Measurements from ENCODE around the gene MED25. TPM values are rescaled to one million over a fixed set of nuclear protein-coding genes. Genes with fewer than 3 reads are reported as not detected.
A peak's percentile ranks its signal among the peaks of the same experiment; 100 is the strongest.

MED25 gene
- polyA plus RNA-seq, 3 donors = 13.9 to 52.9 (median 18.5) TPM

DNA sequence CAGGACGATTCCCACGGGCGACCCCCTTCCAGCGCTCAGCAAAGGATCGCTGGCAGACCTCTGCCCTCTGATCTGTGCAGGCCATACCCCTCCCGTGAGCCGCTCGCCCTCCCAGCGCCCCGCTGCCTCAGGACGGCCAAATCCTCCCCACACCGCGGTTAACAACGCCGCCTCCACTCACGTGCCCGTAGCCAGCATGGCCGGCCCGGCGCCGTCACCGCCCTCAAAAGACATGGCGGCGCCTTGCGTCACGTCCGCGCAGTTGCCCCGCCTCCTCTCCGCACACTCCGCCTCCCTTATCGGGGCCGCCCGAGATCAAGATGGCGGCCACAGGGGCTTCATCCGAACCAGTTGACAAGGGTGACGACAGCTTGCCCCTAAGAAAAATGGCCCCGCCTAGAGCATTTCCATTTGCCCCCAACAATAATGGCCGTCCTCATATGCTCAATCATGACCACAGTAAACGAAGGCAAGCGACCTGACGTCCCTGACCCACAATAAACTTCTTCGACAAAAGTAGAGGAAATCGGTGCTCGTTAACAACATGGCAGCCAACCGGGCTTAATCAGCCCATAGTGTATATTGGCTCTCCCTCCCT, 58.4 kb downstream of the MED25 start:
- H3K4me1 Mint-ChIP-seq = peaks cover 28% of the 10 kb centered on the region
- H3K36me3 Mint-ChIP-seq = peaks cover 38 to 50% of the 10 kb centered on the region in 2 donors
- no peaks in the 10 kb centered on the region for H3K27me3 ChIP-seq (ENCODE audit: control insufficient read depth in 2 of 2, insufficient read depth in 2 of 2, low read length in 2 of 2)
- H2AFZ ChIP-seq (ENCODE audit: insufficient read depth, low read depth, low read length, poor library complexity, severe bottlenecking) = peak overlapping the region; percentile 88
- H3K27ac Mint-ChIP-seq = no peak overlapping the region
- peak; percentile 99 for DNase-seq
- H3K27me3 Mint-ChIP-seq (ENCODE audit: low read depth in 3 of 3) = no peaks in the 10 kb centered on the region
- peak overlapping the region; percentile 66 to 94 (median 88) for H3K4me3 ChIP-seq (replicated peaks in 1 of 3; ENCODE audit: low read depth in 2 of 3, low read length in 3 of 3)
- H3K36me3 ChIP-seq (replicated peaks in 1 of 2; ENCODE audit: control insufficient read depth in 1 of 2, insufficient read depth in 2 of 2, low read length in 2 of 2) = peaks cover 16 to 22% of the 10 kb centered on the region in 2 donors
- peaks cover 23% of the 10 kb centered on the region for H4K20me1 ChIP-seq (ENCODE audit: insufficient read depth, low read length)
- H3K4me1 ChIP-seq (ENCODE audit: control insufficient read depth in 1 of 2, insufficient read depth in 2 of 2, low read length in 2 of 2) = peaks cover 25 to 28% of the 10 kb centered on the region in 2 donors
- intact Hi-C loops (cut with micrococcal nuclease) = loop anchor here (2.0 to 5.0 kb wide), 5 partner anchors 52 to 236 kb away; partner anchors contain the start of genes ATF5 (in 1 of the 2), FUZ (in 1 of the 2), NUP62 (in 1 of the 2) and PRMT1 (in 1 of the 2)
- peaks cover 37% of the 10 kb centered on the region for H3K79me2 ChIP-seq (ENCODE audit: insufficient read depth, low read length)
- H3K4me2 ChIP-seq (replicated peaks; ENCODE audit: extremely low read depth, low read length, poor library complexity, severe bottlenecking) = peak overlapping the region; percentile 98
- H3K9me3 Mint-ChIP-seq = peaks cover 0 to 3% (median 0%) of the 10 kb centered on the region in 7 donors
- H3K9me3 ChIP-seq (replicated peaks in 1 of 2; ENCODE audit: control insufficient read depth in 1 of 2, insufficient read depth in 1 of 2, low read length in 2 of 2) = no peaks in the 10 kb centered on the region
- TF ChIP-seq, protein P1, sequence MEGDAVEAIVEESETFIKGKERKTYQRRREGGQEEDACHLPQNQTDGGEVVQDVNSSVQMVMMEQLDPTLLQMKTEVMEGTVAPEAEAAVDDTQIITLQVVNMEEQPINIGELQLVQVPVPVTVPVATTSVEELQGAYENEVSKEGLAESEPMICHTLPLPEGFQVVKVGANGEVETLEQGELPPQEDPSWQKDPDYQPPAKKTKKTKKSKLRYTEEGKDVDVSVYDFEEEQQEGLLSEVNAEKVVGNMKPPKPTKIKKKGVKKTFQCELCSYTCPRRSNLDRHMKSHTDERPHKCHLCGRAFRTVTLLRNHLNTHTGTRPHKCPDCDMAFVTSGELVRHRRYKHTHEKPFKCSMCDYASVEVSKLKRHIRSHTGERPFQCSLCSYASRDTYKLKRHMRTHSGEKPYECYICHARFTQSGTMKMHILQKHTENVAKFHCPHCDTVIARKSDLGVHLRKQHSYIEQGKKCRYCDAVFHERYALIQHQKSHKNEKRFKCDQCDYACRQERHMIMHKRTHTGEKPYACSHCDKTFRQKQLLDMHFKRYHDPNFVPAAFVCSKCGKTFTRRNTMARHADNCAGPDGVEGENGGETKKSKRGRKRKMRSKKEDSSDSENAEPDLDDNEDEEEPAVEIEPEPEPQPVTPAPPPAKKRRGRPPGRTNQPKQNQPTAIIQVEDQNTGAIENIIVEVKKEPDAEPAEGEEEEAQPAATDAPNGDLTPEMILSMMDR (IDR thresholded peaks at IDR 0.05) = no peak
- WGBS (ENCODE audit: insufficient coverage) = under 1% methylated on average over 46 of the region's 46 CpGs
- no peak overlapping the region for H3K4me3 Mint-ChIP-seq
- peak overlapping the region; percentile 89 for H3K9ac ChIP-seq (ENCODE audit: insufficient read depth, low read length, poor library complexity, severe bottlenecking)
- peak overlapping the region; percentile 90 to 95 for H3K27ac ChIP-seq (ENCODE audit: low read depth in 1 of 2, low read length in 2 of 2)

DNA sequence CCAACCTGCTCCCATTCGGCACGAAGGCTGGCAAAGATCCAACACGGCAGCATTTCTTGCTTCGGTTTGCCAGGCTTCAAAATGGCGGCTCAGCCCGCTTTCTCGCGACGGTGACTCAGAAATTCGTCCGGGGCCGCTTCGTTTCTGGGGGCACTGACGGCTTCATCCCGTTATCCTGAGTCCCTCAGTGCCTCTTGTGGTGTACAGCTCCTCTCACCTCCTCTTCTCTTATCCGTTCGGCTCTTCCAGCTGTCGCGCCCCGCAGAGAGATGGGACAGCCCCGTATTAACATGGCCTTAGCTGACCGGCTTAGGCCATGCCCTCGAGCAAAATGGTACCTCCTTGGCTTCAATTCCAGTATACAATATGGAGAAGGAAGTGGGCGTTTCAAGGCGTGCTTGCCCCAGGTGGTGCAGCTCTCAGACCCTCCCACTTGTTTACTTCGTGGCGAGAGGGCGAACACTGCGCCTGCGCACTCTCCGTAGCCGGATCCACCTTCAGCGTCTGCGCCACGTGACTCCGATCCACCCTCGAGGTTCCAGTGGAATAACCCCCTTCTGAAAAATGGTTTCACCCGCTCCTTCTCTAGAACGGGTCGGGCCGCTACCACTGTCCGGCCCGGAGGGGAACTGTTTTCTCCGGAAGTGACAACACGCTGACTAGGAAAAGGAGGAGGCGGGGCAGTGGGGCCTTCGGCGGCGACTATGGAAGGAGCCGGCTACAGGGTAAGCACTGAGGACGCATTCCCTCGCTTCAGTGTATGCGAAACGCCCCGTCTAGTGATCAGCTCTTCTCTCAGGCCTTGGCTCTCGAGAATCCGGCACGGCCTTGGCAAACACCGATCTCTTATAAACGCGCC, 59.2 kb downstream of the MED25 start, which contains the start of the genes AKT1S1 and TBC1D17:
Gene AKT1S1, minus strand, starts transcription at position 336 of the 859 bp plus-strand sequence. CDS start 4,060 bp downstream, outside the sequence.
Gene TBC1D17, plus strand, starts transcription at position 683 of the 859 bp plus-strand sequence. Its CDS starts 22 bp downstream, at position 705.
- H3K9me3 Mint-ChIP-seq = peaks cover 0 to 3% (median 0%) of the 10 kb centered on the region in 7 donors
- intact Hi-C loops (cut with micrococcal nuclease) = loop anchor here (2.0 to 5.0 kb wide), 5 partner anchors 52 to 236 kb away; partner anchors contain the start of genes ATF5 (in 1 of the 2), FUZ (in 1 of the 2), NUP62 (in 1 of the 2) and PRMT1 (in 1 of the 2)
- WGBS (ENCODE audit: insufficient coverage) = under 1% methylated on average over 52 of the region's 61 CpGs

More for the DNA sequence above, 59.2 kb downstream of the MED25 start, which contains the start of the genes AKT1S1 and TBC1D17:
- Mint-ChIP-seq H3K27me3 (ENCODE audit: low read depth in 3 of 3) (peaks cover 0 to 1% (median 0%) of the 10 kb centered on the region in 3 donors), H3K36me3 (peaks cover 39 to 51% of the 10 kb centered on the region in 2 donors), H3K27ac (no peak within 1 kb of the TSS), H3K4me3 (no peak within 1 kb of the TSS), H3K4me1 (peaks cover 25% of the 10 kb centered on the region)
- Histone ChIP-seq H3K4me1 (ENCODE audit: control insufficient read depth in 1 of 2, insufficient read depth in 2 of 2, low read length in 2 of 2) (peaks cover 25 to 28% of the 10 kb centered on the region in 2 donors), H4K20me1 (ENCODE audit: insufficient read depth, low read length) (peaks cover 30% of the 10 kb centered on the region), H3K4me3 (replicated peaks in 1 of 3; ENCODE audit: low read depth in 2 of 3, low read length in 3 of 3) (peak within 1 kb of the TSS; percentile 66 to 94 (median 88)), H3K79me2 (ENCODE audit: insufficient read depth, low read length) (peaks cover 37% of the 10 kb centered on the region), H3K4me2 (replicated peaks; ENCODE audit: extremely low read depth, low read length, poor library complexity, severe bottlenecking) (peak within 1 kb of the TSS; percentile 98), H2AFZ (ENCODE audit: insufficient read depth, low read depth, low read length, poor library complexity, severe bottlenecking) (peak within 1 kb of the TSS; percentile 88), H3K9ac (ENCODE audit: insufficient read depth, low read length, poor library complexity, severe bottlenecking) (peak within 1 kb of the TSS; percentile 89), H3K36me3 (replicated peaks in 1 of 2; ENCODE audit: control insufficient read depth in 1 of 2, insufficient read depth in 2 of 2, low read length in 2 of 2) (peaks cover 24 to 29% of the 10 kb centered on the region in 2 donors), H3K27me3 (ENCODE audit: control insufficient read depth in 2 of 2, insufficient read depth in 2 of 2, low read length in 2 of 2) (no peaks in the 10 kb centered on the region), H3K27ac (ENCODE audit: low read depth in 1 of 2, low read length in 2 of 2) (peak within 1 kb of the TSS; percentile 90 to 95), H3K9me3 (replicated peaks in 1 of 2; ENCODE audit: control insufficient read depth in 1 of 2, insufficient read depth in 1 of 2, low read length in 2 of 2) (no peaks in the 10 kb centered on the region)
- peak; percentile 100 for DNase-seq
- TF ChIP-seq, protein P1 (IDR thresholded peaks at IDR 0.05) = no peak
